GM21367 (cell line): Measurements from ENCODE around the gene RNF4.

Source experiments
- ATAC-seq: cut with Tn5 transposase; IDR thresholded peaks from one replicate; pipeline ENCODE4 v1.9.1; 2021; ENCODE audit not compliant: unreplicated experiment

RNF4 gene

GRCh38 chr4:2437475-2438215 is 31.3 kb upstream of the RNF4 start:
- ATAC-seq, result no peak

- ATAC-seq, result no peak
These were observed 29.8 kb upstream of the RNF4 start for GRCh38 chr4:2438822-2439718.

- ATAC-seq, result peak; percentile 78
These were observed 27.3 kb upstream of the RNF4 start for GRCh38 chr4:2441393-2442174.

DNA sequence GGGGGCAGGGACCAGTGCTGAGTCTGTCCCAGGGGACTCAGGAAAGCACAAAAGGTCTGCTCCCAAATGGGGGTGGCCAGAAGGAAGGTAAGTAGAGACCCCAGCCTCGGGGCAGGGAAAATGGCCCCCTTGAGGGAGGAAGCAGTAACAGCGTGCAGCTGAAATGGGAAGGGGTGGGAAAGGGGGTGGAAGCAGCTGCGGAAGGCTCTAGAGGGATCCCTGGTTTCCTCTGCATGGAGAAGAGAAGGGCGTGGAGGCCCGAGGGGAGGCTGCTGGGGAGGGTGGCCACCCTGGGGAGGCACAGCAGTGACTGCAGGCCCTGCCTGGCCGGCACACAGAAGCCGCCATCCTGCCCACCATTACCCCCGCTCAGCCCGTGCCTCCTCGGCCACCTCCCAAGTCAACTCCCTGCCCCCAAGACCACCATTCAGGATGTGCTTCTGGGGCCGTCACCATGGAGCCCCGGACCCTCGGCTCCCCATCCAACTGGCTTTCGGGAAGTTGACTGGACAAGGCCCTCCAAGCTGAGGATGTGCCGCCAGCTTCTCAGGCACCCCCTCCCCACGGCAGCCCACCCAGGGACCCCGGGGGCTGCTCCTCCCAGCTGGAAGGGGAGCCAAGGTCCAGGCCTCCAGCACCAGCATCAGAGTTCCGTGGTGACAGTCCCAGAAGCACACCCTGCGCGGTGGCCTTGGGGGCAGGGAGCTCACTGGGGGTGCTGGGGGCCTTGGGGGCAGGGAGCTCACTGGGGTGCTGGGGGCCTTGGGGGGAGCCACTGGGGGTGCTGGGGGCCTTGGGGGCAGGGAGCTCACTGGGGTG is 26.5 kb upstream of the RNF4 start:
- ATAC-seq, result no peak

- ATAC-seq, result no peak
These were observed 25.7 kb upstream of the RNF4 start for GRCh38 chr4:2443061-2443730.

DNA sequence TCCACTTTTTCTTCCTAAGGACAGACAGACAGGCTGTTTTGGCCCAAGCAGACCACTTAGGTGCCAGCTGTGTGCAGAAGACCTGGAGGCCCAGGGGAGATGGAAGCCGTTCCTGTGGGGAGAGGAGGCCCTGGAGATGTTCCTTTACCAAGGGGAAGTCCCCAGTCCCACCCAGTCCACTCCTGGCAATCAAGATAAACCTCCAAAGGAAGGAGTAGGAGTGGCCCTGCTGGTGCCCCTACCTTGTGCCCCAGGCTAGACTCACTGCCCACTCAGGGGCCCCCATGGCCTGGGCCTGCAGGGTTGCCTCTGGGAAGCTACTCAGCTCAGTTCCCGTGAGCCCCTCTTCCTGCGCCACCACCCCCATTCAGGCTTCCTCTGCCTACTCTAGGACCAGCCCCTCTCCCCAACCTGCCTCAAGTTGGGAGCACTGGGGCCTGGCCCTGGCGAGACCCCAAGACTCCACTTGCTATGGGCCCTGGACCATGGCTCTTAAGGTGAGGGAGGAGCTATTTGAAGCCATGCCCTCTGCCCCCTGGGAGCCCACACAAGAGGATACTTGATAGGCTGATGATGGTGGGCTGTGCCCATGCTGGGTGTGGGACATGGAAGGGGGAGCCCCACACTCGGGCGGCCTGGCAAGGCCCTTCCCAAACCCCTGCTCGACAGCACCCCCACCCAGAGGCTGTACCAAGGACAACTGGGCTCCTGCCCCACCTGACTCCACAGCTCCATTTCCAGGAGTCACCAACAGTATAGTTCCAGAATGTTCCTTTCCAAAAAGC is 24.8 kb upstream of the RNF4 start:
- no peak for ATAC-seq

DNA sequence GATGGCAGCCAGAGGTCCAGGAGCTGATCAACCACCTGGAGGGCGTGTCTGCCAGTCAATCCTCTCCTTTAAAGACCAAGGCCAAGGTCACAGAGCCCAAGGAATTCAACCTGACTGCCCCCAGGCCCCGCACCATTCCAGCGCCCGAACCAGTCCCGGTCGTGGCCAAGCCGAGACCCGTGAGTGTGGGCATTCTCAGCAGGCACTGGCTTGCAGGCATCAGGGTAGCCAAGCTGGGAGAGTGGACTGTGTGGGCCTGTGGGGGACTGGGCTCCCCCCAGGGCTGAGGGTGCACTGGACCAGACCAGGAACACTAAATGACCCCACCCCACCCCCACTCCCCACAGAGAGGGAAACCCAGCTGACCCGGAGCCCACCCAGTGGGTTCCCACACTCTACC is 23.8 kb upstream of the RNF4 start:
- ATAC-seq, result no peak

DNA sequence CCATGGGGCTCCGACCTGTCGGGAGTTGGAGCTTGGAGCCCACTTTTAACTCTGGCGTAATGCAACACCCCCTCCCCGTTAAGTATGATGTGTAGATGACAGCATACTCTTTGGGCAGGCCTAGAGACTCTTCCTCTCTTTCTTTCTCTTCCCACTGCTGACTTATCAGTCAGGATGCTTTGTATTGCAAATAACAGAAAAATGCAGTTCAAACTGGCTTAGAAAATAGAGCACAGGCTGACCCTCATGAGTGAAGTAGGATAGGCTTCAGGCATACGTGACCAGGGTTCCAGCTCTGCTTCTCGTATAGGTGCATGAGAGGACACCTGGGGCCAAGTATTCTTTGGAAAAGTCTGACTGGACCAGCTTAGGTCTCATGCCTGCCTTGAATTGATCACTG is 23.3 kb upstream of the RNF4 start:
- ATAC-seq, result no peak

DNA sequence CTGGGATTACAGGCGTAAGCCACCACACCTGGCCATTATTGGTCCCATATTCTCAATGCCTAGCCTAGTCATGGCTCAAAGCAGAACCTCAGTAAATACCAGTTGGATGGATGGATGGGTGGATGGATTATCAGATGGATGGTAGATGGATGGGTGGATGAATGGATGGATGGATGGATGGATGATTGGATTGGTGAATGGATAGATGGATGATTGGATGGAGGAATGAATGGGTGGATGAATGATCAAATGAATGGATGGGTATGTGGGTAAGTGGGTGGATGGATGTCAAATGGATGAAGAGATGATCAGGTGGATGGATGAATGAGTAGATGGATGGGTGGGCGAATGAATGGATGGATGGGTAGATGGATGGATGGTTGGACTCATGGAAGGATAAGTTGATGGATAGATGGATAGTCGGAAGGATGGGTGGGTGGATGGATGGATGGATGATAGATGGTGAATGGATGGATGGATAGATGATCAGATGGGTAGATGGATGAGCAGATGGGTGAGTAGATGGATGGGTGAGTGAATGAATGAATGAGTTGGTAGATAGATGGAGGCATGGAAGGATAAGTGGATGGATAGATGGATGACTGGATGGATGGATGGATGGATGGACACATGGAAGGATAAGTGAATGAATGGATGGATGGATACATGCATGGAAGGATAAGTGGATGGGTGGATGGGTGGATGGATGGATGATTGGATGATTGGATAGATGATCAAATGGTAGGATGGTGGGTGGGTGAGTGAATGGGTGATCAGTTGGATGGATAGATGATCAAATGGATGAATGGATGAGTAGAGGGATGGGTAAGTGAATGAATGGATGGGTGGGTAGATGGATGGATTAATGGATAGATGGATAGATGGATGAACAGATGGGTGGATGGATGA is 22.0 kb upstream of the RNF4 start:
- no peak for ATAC-seq

DNA sequence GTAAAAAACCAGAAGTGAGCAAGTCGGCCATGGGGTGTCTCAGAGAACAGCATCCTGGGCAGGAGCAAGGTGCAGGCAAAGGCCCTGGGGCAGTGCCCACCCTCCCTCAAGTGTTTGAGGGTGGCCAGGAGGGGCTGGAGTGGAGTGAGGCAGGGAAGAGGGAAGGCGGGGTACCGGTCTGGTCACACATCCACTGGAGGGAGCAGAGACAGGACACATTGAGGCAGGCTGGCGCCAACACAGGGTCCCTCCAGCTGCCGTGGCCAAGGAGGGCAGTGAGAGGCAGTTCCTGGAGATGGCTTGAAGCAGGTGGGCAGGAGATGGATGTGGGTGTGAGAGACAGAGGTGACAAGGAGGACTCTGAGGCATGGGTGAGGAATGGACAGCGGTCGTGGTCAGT is 20.3 kb upstream of the RNF4 start:
- no peak for ATAC-seq

DNA sequence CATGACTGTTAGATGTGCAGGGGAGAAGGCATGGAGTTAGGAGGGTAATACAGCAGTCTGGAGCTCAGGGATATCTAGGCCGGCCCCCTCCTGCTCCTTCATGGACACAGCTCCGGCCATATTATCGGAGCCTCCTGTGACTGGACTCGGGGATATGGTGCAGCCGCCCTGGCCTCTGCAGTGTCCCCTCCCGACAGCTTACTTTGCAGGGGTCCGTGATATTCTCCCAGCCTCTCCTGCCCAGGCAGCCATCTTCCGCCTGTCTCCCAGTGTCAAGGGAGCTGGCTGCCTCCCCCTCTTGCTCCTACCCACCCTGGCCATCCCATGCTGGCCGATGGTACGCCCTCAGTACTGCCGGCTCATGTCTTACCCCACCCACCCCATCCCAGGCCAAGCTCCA is 19.9 kb upstream of the RNF4 start:
- ATAC-seq, result no peak

DNA sequence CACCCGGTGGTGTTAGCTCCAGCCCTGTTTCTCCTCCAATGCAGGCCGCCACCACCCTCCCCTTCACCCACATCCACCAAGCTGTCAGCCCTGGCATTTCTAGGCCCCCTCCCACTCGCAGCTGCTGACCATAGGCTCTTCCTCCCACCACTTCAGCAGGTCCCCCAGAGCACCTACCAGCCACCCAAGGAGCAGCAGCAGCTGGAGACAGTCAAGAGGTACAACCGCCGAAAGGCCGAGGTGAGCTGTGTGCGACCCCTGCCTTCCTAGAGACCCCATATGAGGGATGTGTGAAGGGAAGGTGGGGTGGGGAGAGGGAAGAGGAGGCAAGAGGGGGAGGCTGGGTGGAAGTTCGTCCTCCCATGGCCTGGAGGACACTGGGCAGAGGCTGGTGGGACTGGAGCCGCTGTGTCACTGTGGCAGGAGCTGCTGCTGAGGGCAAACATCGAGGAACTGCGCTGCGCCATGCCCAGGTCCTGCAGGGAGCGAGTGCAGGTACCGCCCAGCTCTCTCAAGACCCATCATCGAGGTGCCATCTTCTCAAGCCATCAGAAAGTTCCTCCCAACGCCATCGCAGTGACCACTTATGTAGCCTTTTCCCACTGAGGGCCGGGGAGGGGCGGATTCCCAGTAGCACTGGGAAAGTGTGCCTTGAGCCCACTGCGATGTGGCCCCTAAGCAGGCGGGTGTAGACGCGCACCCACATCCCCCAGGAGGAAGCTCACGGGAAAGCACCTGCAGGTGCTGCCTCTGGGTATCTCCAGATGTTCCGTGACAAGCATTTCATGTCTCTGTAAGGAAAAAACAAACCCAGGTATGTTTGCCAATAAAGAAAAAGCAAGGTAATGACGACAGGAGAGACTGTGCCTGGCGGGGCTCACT is 19.2 kb upstream of the RNF4 start:
- ATAC-seq, result no peak

DNA sequence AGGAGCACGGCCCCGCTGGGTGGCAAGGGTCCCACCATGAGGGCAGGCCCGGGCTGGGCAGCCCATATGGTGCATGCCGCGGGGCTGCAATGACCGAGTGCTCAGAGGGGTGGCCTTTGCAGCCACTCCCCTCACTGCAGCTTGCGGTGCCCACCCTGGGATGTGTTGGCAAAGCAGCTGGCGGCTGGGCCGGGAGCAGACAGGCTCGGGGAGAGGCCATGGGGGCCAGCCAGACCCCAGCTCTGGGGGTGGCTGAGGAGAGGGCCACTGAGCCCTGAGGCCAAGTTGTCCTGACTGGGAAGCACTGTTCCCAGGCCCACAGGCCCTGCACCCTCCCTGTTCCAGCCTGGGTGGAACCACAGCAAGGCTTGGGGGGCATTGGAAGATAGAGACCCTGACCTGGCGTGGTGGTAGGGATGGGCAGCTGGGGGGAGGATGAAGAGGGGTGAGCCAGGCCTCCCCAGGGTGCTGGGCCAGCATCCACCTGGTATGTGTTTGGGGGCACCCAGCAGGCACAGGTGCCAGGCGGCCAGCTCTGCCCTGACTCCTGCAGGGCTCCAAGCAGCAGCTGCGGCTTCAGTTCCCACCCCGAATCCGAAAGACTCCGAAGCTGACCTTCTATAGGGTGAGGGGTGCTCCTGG is 18.4 kb upstream of the RNF4 start:
- no peak for ATAC-seq

DNA sequence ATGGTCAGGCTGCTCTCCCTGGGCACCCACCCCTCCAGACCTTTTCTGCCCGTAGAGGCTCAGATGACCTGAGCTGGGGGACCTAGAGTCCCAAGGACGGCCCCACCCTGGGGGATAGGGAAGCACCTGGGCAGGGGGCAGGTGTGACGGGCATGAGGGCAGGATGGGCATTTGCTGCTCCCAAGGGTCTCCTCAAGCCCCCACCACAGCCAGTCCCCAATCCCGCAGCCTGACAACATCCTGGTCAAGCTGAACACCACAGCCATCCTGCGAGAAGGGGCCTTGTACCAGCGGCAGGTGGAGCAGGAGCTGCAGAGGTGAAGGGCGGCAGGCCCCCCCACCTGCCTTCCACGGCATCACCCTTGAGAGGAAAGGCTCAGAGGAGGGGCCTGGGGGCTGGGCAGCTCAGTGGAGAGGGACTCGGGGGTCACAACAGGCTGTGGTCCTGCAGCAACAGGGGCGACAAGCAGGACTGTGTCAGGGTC is 17.8 kb upstream of the RNF4 start:
- ATAC-seq, result no peak

GRCh38 chr4:2451821-2452785 is 16.8 kb upstream of the RNF4 start:
- no peak for ATAC-seq
